Panc1 (cell line): ENCODE measurements around the gene FIZ1.

Experiments
- POLR2AphosphoS5 ChIP-seq: IDR thresholded peaks from 2 replicates; pipeline ENCODE4 v1.6.1; 2012; ENCODE audit warnings: mild to moderate bottlenecking, low read depth, low read length, moderate library complexity
- SIN3A ChIP-seq: IDR thresholded peaks from 2 replicates; pipeline ENCODE4 v1.6.1; 2012; ENCODE audit warnings: low read depth, mild to moderate bottlenecking, low read length, moderate library complexity, borderline replicate concordance; ENCODE audit not compliant: insufficient read depth
- TCF7L2 ChIP-seq: IDR thresholded peaks from 2 replicates; pipeline ENCODE4 v1.6.1; 2011; ENCODE audit warnings: mild to moderate bottlenecking, low read depth, low read length, inconsistent platforms
- TF ChIP-seq, protein P1 (sequence below): fragments of 450-650 bp; IDR thresholded peaks from 2 replicates; pipeline ENCODE4 v1.5.1; 2017; ENCODE audit warnings: mild to moderate bottlenecking
- TF ChIP-seq, protein P2 (sequence below), 2 experiments: IDR thresholded peaks; 2 replicates each; pipeline ENCODE4 v1.6.1; 2011 to 2012; ENCODE audit warnings: low read depth in 2 of 2, control low read depth in 1 of 2, low read length in 1 of 2, mild to moderate bottlenecking in 1 of 2, moderate library complexity in 1 of 2; ENCODE audit not compliant: insufficient read depth in 1 of 2

DNA sequence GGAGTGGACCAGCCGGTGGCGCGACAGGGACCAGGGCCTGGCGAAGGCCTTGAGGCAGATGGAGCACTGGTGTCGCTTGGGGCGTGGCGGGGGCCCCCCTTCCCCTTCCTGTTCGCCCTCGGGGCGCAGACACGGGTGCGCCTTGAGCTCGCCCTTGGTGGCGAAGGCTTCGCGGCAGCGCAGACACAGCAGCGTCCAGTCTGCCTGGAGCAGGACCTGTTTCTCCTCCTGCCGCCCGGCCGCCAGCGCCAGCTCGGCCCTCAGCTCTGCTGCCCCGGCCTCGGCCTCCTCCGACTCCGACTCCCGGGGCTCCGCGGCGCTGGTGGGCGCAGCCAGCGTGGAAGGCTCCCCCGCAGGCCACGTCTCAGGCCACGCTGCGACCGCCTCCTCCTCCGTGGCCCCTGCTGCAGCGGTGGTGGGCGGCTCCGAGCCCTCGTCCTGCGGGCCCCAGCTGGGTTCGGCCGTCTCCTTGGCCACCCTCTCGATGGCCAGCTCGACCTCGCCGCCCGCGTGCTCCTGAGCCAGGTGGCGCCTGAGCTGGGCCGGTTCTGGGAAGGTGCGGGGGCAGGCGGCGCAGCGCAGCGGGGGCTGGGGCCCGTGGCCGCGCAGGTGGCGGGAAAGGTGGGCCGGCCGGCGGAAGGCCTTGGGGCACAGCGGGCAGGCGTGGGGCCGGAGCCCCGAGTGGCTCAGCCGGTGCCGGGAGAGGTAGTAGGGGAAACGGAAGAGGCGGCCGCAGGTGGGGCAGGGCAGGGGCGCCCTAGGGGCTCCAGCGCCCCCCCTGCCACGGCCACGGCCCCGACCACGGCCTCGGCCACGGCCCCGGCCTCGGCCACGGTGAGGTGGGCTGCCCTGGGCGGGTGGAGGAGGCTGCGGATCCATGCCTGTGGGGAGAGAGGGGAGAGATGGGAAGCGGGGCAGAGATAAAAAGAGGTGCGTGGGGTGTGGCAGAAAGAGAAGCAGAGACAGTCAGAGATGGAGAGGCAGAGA, 20.3 kb downstream of the FIZ1 start:
- no peak for TF ChIP-seq POLR2AphosphoS5
- TF ChIP-seq, protein P1, sequence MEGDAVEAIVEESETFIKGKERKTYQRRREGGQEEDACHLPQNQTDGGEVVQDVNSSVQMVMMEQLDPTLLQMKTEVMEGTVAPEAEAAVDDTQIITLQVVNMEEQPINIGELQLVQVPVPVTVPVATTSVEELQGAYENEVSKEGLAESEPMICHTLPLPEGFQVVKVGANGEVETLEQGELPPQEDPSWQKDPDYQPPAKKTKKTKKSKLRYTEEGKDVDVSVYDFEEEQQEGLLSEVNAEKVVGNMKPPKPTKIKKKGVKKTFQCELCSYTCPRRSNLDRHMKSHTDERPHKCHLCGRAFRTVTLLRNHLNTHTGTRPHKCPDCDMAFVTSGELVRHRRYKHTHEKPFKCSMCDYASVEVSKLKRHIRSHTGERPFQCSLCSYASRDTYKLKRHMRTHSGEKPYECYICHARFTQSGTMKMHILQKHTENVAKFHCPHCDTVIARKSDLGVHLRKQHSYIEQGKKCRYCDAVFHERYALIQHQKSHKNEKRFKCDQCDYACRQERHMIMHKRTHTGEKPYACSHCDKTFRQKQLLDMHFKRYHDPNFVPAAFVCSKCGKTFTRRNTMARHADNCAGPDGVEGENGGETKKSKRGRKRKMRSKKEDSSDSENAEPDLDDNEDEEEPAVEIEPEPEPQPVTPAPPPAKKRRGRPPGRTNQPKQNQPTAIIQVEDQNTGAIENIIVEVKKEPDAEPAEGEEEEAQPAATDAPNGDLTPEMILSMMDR: no peak
- TF ChIP-seq, protein P2, sequence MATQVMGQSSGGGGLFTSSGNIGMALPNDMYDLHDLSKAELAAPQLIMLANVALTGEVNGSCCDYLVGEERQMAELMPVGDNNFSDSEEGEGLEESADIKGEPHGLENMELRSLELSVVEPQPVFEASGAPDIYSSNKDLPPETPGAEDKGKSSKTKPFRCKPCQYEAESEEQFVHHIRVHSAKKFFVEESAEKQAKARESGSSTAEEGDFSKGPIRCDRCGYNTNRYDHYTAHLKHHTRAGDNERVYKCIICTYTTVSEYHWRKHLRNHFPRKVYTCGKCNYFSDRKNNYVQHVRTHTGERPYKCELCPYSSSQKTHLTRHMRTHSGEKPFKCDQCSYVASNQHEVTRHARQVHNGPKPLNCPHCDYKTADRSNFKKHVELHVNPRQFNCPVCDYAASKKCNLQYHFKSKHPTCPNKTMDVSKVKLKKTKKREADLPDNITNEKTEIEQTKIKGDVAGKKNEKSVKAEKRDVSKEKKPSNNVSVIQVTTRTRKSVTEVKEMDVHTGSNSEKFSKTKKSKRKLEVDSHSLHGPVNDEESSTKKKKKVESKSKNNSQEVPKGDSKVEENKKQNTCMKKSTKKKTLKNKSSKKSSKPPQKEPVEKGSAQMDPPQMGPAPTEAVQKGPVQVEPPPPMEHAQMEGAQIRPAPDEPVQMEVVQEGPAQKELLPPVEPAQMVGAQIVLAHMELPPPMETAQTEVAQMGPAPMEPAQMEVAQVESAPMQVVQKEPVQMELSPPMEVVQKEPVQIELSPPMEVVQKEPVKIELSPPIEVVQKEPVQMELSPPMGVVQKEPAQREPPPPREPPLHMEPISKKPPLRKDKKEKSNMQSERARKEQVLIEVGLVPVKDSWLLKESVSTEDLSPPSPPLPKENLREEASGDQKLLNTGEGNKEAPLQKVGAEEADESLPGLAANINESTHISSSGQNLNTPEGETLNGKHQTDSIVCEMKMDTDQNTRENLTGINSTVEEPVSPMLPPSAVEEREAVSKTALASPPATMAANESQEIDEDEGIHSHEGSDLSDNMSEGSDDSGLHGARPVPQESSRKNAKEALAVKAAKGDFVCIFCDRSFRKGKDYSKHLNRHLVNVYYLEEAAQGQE (IDR thresholded peaks at IDR 0.05; ENCODE audit: insufficient read depth in 1 of 2, low read depth in 2 of 2, low read length in 1 of 2): no peak
- no peak for TF ChIP-seq TCF7L2
- no peak for TF ChIP-seq SIN3A
